Erythroblast (primary cell): ENCODE measurements around the gene KRT14.

Experiments used
- GATA1 ChIP-seq: IDR thresholded peaks from 2 replicates; pipeline ENCODE4 v1.6.1; 2011; ENCODE audit warnings: low read depth, mild to moderate bottlenecking, control low read depth, low read length, moderate library complexity
- POLR2A ChIP-seq: IDR thresholded peaks from 2 replicates; pipeline ENCODE4 v1.6.1; 2011; ENCODE audit warnings: mild to moderate bottlenecking, low read length

- TF ChIP-seq POLR2A (no peak), GATA1 (no peak)
These were observed 26.8 kb upstream of the KRT14 start for GRCh38 chr17:41613277-41614082.
